ENCODE results near the gene MPRIP. TPM values are rescaled to one million over a fixed set of nuclear protein-coding genes. Genes with fewer than 3 reads are reported as not detected.

MPRIP gene
- 129 and 163 TPM in 2 replicates for total RNA-seq

GRCh38 chr17:17042384-17042736 is at the start of gene MPRIP:
TSS of gene MPRIP (plus strand) at chr17:17042457. CDS start at chr17:17042849, 392 bp downstream.

GRCh38 chr17:17206124-17206912 is 164.1 kb downstream of the MPRIP start, which contains the start of gene PLD6:
TSS of gene PLD6 (minus strand) at chr17:17206333. CDS start at chr17:17206286, 47 bp downstream.

GRCh38 chr17:17237026-17237799 is 195.0 kb downstream of the MPRIP start, which contains the start of gene FLCN:
TSS of gene FLCN (minus strand) at chr17:17237168. CDS start at chr17:17228137, 9,031 bp downstream.

Other genes starting within 250 kb of the MPRIP start
- gene TNFRSF13B, start 70.3 kb upstream of the MPRIP start, total RNA-seq, result not detected in 2 replicates
- gene PLD6, start 163.9 kb downstream of the MPRIP start, total RNA-seq, result 3.5 and 4.0 TPM in 2 replicates
- gene FLCN, start 194.7 kb downstream of the MPRIP start, total RNA-seq, result 59.2 and 65.2 TPM in 2 replicates
- 86.4 and 89.0 TPM in 2 replicates for gene COPS3, start 238.8 kb downstream of the MPRIP start, total RNA-seq